VCaP (cell line): Measurements from ENCODE around the gene CYSLTR2.
"Not testable (repeated sequence)": the region's sequence is repeated elsewhere in the genome, so short reads cannot be mapped to it uniquely, and the experiment has no call there.

ENCODE experiments used
- H3K27ac ChIP-seq: fragments of 450-650 bp; 2 replicates; pipeline ENCODE4 v1.5.1; 2017
- TF ChIP-seq, protein P1 (sequence below): fragments of 450-650 bp; conservative IDR thresholded peaks from 2 replicates; pipeline ENCODE4 v1.5.1; 2017; ENCODE audit warnings: mild to moderate bottlenecking, moderate library complexity

The CYSLTR2 gene

DNA sequence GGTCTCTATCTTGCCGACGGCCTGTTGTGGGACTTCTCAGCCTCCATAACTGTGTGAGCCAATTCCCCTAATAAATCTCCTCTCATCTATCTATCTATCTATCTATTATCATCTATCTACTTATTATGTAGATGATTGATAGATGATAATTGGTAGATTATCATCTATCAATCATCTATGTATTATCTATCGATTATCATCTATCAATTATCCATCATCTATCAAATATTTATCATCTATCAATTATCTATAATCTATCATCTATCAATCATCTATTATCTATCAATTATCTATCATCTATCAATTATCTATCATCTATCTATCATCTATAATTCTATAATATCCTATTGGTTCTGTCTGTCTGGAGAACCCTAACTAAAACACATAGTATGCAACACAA is 33.5 kb downstream of the CYSLTR2 start:
- TF ChIP-seq, protein P1, sequence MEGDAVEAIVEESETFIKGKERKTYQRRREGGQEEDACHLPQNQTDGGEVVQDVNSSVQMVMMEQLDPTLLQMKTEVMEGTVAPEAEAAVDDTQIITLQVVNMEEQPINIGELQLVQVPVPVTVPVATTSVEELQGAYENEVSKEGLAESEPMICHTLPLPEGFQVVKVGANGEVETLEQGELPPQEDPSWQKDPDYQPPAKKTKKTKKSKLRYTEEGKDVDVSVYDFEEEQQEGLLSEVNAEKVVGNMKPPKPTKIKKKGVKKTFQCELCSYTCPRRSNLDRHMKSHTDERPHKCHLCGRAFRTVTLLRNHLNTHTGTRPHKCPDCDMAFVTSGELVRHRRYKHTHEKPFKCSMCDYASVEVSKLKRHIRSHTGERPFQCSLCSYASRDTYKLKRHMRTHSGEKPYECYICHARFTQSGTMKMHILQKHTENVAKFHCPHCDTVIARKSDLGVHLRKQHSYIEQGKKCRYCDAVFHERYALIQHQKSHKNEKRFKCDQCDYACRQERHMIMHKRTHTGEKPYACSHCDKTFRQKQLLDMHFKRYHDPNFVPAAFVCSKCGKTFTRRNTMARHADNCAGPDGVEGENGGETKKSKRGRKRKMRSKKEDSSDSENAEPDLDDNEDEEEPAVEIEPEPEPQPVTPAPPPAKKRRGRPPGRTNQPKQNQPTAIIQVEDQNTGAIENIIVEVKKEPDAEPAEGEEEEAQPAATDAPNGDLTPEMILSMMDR: no peak
- H3K27ac ChIP-seq: no peak overlapping the region

DNA sequence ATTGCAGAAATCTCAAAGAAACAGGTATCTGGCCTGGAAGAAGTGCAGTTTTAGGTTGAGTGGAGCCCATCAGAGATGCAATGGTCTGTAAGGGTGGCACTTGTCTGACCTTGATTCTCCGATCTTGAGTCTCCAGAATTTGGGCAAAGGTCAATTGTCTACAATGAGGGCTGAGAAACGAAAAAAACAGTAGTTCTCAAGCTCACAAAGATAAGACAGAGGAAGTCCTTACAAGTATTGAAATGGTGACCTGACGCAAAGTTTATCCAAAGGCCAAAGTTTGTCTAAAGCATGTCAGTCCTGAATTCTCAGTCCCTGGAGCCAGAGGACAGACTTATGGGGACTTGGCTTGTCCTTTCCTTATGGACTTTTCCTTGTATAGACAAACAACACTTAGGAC is 40.3 kb downstream of the CYSLTR2 start:
- no peak overlapping the region for H3K27ac ChIP-seq
- TF ChIP-seq, protein P1: no peak

DNA sequence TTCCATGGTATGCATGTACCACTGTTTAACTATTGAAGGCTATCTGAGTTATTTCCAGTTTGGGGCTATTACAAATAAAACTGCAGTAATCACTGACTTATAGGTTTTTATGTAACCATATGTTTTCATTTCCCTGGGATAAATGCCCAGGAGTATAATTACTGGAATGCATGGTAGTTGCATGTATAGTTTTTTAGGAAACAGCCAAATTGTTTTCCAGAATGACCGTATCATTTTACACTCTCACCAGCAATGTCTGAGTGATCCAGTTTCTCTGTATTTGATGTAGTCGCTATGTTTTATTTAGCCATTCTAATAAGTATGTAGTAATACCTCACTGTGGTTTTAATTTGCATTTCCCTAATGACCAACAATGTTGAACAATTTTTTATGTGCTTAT is 42.0 kb downstream of the CYSLTR2 start:
- TF ChIP-seq, protein P1: no peak
- no peak overlapping the region for H3K27ac ChIP-seq

DNA sequence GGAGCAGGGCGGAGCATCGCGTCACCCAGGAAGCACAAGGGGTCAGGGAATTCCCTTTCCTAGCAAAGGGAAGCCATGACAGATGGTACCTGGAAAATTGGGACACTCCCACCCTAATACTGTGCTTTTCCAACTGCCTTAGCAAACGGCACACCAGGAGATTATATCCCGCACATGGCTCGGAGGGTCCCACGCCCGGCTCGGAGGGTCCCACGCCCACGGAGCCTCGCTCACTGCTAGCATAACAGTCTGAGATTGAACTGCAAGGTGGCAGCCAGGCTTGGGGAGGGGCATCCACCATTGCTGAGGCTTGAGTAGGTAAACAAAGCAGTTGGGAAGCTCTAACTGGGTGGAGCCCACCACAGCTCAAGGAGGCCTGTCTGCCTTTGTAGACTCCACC is 42.9 kb downstream of the CYSLTR2 start:
- not testable (repeated sequence) for H3K27ac ChIP-seq

DNA sequence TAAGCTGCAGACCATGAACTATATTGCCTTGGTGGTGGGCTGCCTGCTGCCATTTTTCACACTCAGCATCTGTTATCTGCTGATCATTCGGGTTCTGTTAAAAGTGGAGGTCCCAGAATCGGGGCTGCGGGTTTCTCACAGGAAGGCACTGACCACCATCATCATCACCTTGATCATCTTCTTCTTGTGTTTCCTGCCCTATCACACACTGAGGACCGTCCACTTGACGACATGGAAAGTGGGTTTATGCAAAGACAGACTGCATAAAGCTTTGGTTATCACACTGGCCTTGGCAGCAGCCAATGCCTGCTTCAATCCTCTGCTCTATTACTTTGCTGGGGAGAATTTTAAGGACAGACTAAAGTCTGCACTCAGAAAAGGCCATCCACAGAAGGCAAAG is 53.7 kb downstream of the CYSLTR2 start:
- H3K27ac ChIP-seq: no peak overlapping the region
- TF ChIP-seq, protein P1: no peak

DNA sequence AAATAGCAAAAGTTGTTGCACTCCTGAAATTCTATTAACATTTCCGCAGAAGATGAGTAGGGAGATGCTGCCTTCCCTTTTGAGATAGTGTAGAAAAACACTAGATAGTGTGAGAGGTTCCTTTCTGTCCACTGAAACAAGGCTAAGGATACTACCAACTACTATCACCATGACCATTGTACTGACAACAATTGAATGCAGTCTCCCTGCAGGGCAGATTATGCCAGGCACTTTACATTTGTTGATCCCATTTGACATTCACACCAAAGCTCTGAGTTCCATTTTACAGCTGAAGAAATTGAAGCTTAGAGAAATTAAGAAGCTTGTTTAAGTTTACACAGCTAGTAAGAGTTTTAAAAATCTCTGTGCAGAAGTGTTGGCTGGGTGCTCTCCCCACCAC is 55.0 kb downstream of the CYSLTR2 start:
- TF ChIP-seq, protein P1: no peak
- H3K27ac ChIP-seq: no peak overlapping the region

DNA sequence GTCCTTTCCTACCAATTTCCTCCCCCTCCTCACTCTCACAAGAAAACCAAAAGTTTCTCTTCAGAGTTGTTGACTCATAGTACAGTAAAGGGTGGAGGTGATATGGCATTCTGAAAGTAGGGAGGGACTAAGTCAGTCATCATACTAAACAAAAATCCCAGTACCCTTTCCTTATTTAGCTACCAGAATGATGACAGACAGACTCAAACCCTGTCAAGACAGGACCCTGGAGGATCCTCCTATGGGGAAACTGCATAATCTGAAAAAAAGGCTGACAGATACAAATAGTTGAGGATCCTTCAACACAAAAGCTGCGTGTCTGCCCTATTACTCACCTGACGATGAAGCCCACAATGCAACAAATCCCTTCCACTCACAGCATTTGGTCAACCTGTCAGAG is 55.5 kb downstream of the CYSLTR2 start:
- TF ChIP-seq, protein P1: no peak
- no peak overlapping the region for H3K27ac ChIP-seq

DNA sequence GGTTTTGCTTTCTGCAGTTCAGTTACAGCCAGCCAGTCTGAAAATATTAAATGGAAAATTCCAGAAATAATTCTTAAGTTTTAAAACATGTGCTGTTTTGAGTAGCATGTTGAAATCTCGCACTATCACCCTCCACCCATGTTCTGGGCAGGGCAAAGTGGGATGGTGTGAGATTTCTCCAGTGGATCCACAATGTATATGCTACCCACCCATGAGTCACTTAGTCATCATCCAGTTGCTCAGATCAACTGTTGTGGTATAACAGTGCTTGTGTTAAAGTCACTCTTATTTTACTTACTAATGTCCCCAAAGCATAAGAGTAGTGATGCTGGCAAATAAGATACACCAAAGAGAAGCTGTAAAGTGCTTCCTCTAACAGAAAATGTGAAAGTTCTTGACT is 56.4 kb downstream of the CYSLTR2 start:
- TF ChIP-seq, protein P1: no peak

More for the DNA sequence above, 56.4 kb downstream of the CYSLTR2 start:
- no peak overlapping the region for H3K27ac ChIP-seq
